Stimulated activated CD8-positive, alpha-beta memory T cell treated with anti-CD3 and anti-CD28 coated beads, Interleukin-7, amount 100 ng/mL, for 4 hours (primary cell): Measurements from ENCODE around the gene KIT.

ENCODE experiments used
- DNase-seq, 2 donors: peaks; one replicate each; pipeline ENCODE4 v3.0.0-alpha.2; 2020; ENCODE audit warnings: low read depth in 2 of 2

Gene KIT

DNA sequence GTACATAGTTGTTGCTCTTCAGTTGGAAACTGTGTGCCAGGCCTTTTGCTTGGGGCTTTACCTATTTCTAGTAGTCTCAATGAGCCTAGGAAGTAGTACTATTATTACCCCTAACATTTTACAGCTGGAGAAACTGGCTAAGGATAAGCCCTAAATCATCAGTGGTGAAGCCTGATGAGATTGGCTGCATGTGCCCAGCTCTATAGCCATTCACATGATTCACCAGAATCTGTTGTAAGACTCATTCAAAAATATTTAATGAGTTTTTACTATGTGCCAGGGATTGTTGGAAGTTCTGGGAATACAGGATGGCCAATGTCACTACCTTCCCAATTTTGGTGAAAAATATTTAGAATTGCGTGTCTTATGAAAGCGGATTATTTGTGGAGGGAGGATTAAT is 2.8 kb downstream of the KIT start:
- DNase-seq, result no peak

DNA sequence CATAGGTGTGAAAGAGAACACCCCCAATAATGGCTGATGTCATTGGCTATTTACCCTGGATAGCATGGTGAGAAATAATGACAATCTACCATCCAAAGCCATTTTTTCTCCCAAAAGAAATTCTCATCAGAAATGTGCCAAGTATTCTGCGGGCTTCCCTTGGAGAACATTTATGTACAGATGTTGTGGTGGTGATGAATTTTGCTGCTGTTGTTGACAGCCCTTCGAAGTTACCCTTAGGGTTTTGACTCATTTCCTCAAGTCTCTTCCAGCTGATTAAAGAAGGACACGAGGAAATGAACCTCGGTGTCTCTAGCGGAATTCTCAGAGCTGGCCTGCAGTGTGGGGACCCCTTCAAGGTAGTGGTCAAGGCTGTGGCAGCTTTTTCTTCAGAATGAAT is 3.4 kb downstream of the KIT start:
- no peak for DNase-seq

DNA sequence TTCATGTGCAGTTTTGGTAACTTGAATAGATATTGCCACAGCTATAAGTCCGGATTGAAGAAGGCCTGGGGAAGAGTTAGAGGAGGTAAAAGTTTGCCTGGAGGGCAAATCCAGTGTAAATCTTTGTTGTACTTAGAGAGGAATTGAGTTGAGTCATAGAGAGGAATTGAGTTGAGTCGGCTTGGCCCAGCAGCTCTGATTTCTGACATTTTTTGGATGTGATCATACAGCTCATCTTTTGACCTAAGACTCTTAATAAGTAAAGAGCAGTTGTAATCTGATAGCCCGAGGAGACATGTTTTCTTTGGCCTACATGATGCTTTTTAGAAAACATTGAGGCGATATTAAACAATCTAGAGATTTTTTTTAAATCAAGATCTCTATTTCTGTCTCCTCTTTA is 3.9 kb downstream of the KIT start:
- DNase-seq, result no peak

DNA sequence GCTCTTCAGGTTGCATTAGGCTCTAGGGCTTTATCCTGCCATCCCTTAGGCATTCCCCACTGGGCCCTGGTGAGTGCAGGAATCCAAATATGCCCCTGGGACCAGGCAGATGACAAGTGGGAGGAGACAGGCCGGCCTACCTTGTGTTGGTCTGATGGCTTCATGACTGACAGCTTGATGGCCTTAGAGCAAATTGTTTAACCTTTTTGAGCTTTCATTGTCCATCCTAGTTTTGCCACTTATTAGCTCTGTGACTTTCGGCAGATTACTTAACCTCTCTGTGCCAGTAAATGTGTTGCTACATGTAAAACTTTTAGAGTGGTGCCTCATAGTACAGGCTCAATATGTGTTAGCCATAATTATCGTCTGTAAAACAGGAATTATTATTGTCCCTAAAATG is 4.4 kb downstream of the KIT start:
- no peak for DNase-seq

DNA sequence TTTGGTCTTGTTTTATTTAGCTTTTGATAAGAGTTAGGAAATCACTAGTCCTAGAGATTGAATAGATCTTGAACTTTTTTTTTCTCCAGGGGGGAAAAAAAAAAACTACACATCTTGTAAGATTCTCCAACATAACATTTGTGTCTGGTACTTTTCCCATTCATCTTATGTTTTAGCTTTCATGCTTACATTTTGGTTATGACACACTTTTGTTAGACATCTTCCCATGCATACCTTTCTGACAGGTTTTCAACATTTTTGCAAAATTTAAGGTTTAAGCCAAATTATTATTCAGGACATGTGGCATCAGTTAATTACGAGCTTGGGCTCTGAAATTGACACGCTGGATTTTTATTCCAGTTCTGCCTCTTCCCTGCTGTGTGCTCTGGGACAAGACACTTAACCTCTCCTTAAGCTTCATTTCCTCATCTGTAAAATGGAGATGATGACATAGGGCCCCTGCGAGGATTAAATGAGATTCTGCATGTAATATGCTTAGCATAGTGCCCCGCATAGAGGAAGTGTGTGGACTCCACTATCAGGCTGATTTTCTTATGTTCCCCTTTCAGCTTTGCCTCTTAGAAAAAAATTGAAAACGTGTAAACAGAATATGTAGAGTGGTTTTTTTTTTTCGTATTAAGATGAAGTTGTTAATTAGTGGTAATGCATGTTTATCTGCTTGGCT is 5.3 kb downstream of the KIT start:
- no peak for DNase-seq

DNA sequence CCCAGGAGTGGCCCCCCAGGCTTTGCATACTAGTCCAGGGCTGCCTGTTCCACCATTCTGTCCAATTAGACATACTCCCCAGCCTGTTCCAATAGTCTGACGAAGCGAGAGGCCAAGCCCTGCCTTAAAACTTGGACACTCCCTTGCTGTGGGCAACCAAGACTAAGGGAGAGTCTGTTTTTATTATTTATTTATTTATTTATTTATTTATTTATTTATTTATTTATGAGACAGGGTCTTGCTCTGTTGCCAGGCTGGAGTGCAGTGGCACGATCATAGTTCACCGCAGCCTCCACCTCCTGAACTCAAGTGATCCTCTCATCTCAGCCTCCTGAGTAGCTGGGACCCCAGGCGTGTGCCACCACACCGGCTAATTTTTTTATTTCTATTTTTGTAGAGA is 6.6 kb downstream of the KIT start:
- no peak for DNase-seq

DNA sequence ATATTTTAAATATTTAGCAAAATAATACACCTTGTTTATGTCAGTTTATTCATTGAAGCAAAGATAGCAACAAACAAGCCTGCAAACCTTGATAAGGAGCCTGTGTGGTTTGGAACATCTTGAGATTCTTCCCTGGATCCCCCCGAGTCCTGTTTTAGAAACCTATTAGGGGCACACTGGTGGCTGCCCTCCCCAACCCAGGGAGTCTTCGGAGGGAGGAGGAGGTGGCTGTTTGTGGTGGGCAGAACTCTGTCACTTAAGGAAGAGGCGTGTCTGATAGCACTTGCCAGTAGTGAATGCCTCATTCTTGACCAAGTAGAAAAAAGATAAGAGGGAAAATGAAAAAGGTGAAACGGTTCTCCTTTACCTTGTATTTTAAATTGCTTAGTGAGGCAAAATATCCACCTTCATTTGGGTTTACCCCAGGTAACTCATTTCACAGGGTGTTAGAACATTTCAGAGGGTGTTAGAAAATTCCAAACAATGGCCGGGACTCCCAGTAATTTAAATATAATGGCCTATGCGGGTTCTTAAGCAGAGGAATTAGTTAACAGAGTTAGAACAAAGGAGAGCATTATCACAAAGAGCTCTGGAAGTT is 10.4 kb downstream of the KIT start:
- DNase-seq, result no peak

DNA sequence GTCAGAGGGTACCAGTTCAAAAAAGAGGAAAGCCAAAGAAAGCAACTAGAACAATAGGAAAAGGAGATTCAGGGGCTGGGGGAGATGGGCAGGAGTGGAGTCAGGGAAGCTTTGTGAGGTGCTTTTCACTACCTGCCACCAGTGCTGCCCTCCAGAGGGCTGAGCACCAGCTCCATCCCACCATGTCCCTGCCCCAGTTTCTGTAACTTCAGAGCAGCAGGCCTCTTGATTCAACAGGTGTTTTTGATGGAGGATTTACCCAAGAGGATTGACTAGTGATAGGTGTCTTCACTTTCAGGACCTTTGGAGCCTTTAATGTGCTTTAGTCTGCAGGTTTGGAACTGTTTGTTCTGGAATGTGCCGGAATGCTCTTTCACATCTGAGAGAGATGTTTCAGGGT is 12.1 kb downstream of the KIT start:
- DNase-seq, result no peak

DNA sequence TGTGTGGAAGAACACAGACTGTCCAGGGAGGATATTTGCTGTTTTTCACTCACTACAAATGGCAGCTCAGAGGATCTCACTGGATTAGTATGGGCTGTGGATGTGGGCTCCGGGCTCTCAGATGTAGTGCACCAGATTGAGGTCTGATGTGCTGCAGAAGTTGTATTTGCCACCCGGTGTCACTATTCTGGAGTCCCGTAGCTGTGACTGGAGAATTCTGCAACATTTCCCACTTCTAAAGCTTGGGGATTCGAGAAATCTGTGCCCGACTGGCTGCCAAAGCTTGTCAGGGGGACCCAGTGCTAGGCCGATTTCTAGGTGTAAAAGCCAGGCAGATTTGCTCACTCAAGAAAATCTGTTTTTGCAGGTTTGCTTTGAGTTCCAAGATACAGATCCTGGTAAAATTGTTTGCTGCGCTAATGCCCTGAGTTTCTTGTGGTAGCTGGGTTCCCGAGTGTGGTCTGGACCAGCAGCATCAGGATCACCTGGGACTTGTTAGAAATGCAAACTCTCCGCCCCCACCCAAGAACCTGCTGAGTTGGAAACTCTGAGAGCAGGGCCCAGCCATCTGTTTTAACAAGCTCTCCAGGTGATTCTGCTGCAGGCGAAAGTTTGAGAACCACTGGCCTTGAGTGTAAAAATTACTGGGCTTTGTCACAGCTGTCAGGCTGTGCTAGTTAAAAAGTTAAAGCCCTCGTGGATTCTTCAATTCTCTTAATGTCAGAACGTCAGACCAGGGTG is 18.1 kb downstream of the KIT start:
- no peak for DNase-seq

DNA sequence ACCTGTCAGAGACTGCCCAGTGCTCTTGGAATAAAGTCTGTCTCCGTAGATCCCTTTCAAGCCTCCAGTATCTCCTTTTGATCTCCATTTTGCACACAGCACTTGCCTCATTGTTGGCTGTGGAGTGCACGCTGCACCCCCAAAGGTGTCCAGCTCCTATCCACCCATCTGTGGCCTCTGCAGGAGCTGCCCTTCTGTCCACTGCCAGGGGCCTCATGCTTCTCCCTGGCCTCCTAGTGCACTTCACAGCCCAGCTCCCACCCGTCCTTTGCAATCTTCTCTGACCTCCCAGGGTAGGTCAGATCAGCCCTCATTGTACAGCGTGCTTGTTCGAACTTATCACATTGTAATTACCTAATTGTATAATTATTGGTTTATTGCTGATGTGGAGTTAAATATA is 18.9 kb downstream of the KIT start:
- no peak for DNase-seq

DNA sequence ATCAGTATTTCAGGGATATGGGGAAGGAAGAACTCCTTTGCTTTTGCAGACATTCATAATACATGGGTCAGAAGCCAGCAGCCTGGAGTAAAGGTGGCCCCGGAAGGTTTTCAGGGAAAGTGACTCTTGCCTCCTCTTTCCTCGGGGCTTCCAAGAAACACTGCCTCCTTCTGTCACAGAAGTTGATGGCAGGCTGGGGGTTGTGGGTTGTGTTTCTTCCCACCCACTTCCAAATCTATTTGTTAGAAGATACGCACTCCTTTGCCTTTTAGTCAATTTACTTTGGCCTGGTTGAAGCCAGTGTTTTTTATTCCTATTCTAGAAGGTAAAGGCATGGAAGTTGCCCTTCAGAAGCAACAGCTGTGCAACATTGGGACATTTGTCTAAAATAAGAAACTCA is 19.7 kb downstream of the KIT start:
- DNase-seq, result no peak

DNA sequence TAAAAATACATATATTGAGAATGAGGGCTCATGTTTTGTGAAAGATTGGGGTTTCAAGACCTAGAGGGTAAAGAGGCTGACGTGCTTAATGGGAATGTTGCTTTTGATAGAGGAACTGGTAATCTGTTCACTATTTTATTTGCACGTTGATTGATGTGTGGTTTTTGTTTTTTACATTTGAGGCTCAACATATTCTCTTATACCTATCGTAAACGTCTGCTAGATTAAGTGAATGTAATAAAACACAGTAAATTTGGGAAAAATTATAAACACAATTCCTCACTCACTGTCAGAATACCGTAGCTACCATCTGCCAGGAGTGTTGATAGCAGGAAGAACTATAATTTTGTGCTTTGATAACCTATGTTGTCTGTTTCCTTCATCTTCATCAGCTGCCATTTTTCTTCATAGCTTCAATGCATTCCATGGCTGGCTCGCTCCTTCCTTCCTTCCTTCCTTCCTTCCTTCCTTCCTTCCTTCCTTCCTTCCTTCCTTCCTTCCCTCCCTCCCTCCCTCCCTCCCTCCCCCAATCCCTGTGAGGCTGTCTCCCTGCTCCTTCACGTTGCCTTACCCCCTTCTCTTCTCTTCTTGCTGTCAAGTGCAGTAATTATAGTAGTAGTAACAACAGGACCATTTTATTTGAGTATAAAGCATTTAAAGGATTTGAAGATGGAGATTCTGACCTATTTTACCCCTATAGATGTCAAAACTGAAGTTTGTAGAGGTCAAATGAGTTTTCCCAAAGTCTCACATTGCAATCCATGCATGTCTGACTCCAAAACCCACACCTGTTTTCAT is 20.3 kb downstream of the KIT start:
- DNase-seq, result no peak

DNA sequence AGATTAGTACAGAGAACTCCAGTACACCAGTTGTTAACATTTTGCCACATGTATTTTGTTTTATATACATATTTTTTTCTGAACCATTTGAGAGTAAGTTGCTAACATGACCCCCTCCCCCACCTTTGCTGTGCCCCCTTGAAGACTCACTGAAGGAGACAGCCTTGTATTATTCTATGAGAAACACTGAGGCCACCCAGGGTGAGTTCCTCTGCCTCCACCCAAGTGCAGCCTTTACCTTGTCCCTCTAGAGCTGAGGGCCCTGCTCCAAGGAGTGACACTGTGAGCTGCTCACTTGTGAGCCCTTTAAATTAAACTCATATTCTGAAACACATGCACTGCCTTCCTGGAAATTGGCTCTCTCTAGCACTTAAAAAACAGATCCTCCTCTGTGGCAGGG is 21.1 kb downstream of the KIT start:
- DNase-seq, result no peak

DNA sequence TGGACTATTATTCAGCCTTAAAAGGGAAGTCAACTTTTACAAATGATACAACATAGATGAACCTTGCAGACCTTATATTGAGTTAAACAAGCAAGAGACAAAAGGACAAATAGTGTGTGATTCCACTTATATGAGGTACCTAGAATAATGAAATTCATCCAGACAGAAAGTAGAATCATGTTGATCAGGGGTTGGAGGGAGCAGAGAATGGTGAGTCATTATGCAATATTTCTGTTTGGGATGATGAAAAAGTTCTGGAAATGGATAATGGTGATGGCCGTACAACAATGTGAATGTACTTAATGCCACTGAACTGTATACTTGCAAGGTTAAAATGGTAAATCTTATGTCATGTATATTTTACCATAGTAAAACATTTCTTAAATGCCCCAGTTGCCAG is 22.1 kb downstream of the KIT start:
- DNase-seq, result no peak

DNA sequence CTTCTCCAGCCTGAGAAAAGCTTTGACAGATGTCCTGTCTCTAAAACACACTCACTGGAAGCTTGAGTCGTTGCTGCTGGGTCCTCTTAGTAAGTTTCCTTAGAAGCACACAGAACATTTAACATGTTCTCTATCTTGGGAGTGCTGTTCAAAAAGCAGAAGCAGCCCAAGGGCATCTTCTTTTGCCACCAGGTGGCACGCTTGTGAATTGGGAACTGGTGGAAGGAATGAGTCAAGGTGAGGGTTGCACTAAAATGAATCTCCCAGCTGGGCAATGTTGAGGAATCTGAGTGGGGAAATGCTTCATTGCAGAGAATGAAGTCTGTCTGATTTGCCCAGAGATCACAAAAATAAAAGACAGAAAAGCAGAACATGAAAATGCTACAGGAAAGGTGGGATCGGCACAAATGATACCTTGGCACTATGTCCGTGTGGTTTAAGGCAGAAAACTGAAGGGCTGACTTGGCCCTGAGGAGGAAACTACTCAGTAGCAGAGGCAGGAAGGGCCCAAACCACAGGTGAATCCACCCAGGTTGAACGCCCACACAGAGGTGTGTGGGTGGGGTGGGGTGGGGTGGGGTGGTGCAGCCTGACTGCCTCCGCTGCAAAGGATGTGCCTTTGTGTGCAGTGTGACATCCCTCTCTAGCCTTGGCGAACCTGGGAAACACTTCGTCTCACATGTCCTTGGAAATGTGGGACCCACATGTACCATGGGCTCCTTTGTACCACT is 26.0 kb downstream of the KIT start:
- DNase-seq, result peak in 1 of 2 donors; percentile 30

DNA sequence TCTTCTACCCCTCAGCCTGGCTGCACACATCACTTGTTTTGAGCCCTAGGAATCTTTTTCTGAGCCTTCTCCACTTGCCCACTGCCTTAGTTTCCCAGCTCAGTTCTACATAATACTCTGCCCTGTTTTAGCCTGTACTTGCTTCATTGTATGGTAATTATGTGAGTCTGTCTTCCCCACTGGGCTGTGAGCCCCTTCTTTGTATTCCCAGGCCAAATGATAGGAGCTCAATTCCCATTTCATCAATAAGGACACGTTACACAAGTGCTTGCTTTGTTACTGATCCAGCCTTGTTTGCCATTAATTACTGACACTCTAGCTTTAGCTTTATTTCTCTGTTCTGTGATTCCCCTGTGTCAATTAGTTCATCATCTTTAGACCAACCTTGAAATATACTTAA is 28.1 kb downstream of the KIT start:
- DNase-seq, result no peak

DNA sequence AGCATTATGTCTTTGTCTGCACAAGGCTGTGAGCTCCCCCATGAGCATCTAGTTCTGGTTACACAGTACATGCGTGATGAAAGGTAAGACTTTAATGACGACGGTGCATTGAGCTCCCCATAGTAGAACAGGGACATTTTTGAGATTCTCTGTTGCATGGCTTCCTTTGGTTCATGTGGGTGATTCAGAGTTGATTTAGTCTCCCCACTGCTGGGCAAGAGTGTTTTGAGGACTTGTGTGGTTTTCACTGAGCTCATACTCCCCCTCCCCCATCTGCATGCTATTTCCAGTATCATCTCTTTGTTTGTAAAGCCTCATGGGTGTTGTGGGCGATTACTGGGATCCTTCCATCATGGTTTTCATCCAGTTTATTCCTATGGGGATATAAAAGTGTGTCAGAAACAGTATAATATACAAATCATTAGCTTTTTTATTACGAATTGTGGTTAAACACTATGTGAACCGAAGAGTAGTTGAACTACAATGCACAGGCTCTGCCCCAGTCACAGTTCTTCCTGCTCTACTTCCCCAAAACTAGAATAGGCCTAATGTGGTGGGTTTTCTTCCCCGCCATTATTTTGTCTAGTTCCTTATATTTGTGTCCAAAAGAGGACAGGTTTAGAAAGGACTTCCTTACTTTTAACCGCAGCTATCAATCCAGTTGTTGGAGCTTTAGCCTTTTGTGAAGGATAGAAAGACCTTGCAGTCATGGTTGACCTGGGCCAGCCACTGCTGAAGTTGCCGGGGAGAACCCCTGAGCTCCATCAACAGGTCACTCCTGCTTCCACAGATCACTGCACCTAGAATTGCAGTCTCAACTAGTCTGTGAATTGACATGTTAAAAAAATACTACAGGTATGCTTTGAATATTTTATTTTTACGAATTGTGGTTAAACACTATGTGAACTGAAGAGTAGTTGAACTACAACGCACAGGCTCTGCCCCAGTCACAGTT is 30.4 kb downstream of the KIT start:
- DNase-seq, result no peak

DNA sequence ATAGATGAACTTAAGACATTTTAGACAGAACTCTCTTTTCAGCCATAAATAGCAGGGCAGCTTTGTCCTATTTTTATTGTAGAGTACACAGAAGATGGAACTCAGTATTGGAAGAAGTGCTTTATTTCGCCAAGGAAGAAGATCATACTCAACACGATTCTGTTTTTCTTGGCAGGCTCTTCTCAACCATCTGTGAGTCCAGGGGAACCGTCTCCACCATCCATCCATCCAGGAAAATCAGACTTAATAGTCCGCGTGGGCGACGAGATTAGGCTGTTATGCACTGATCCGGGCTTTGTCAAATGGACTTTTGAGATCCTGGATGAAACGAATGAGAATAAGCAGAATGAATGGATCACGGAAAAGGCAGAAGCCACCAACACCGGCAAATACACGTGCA is 37.6 kb downstream of the KIT start:
- no peak for DNase-seq

DNA sequence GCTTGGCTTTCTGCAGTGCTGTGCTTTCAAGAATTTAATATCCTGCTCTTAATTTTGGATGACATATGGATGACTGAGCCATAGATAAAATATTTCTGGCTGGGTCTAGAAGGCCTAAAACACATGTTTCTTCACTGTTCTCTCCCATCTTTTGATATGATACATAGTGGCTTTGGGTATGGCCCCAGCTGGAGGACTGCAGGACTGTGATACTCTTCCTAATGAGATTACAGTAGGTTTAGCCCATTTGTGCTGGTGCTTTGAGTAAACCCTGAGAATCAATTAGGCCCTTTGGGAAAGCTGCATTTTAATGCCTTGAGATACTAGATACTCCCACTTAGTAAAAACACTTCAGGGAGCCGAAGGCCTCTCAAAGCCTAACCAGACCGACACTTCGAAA is 38.0 kb downstream of the KIT start:
- no peak for DNase-seq

DNA sequence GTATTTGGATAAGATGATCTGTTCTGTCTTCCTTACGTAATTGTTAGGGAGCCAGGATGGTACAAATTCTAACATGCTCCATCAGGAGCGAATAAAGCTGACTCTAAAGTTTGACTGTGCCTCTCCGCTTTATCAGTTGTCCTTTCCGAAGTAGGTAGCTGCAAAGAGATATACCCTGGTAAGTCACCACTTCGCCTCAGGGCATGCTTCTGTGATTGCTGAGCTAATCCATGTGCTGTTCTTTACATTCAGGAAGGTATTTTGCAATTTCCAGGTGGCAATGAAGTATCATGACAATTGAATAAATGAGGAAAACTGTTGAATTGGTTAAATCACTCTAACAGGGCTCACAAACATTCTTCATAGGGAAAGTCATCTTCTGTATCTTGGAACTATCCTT is 38.9 kb downstream of the KIT start:
- no peak for DNase-seq

DNA sequence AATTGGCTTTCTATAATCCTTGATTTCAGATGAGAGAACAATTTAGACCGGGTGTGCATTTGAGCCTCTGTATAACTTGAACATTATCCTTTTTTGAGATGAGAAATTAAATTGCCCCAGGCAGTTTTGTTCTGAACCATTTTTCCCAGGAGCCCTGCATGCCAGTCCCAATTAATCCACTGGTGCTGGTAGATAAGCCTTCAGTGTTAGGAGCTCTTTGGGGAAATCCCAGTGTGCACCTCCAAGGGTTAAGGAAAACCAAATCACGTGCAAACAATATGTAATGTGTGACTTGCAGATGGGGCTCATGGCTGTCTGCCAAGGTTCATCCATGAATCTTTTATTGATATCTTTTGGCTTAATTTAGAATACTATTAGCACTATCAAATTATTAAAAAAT is 43.2 kb downstream of the KIT start:
- no peak for DNase-seq
